BLaER1 treated with 17β-estradiol and CSF1 and Interleukin-3, amounts not matched to agents 10 nM and 100 nM (cell line): ENCODE results near the gene SYK.
A peak's percentile ranks its signal among the peaks of the same experiment; 100 is the strongest.

Experiments
- H3K27ac ChIP-seq, 11 experiments: shearing (Covaris generic); formaldehyde crosslinking; 2 replicates each; pipeline ENCODE4 v1.8.1; 2022
- H3K27me3 ChIP-seq, 11 experiments: shearing (Covaris generic); formaldehyde crosslinking; 2 replicates each; pipeline ENCODE4 v1.8.1; 2022
- H3K36me3 ChIP-seq, 11 experiments: shearing (Covaris generic); formaldehyde crosslinking; 2 replicates each; pipeline ENCODE4 v1.8.1; 2022
- H3K4me1 ChIP-seq, 10 experiments: shearing (Covaris generic); formaldehyde crosslinking; 2 replicates each; pipeline ENCODE4 v1.8.1; 2022
- H3K4me2 ChIP-seq, 11 experiments: shearing (Covaris generic); formaldehyde crosslinking; 2 replicates each; pipeline ENCODE4 v1.8.1; 2022
- H3K4me3 ChIP-seq, 10 experiments: shearing (Covaris generic); formaldehyde crosslinking; 2 replicates each; pipeline ENCODE4 v1.8.1; 2022
- H3K9ac ChIP-seq, 11 experiments: shearing (Covaris generic); formaldehyde crosslinking; 2 replicates each; pipeline ENCODE4 v1.8.1; 2022
- H3K9me3 ChIP-seq, 11 experiments: shearing (Covaris generic); formaldehyde crosslinking; replicated peaks in 1 of 11; 2 replicates each; pipeline ENCODE4 v1.8.1; 2022
- H4K20me1 ChIP-seq, 11 experiments: shearing (Covaris generic); formaldehyde crosslinking; 2 replicates each; pipeline ENCODE4 v1.8.1; 2022
- Cebpa-rat ChIP-seq, 11 experiments: shearing (Covaris generic); IDR thresholded peaks; 2 replicates each; pipeline ENCODE4 v1.8.1; 2022

SYK gene

DNA sequence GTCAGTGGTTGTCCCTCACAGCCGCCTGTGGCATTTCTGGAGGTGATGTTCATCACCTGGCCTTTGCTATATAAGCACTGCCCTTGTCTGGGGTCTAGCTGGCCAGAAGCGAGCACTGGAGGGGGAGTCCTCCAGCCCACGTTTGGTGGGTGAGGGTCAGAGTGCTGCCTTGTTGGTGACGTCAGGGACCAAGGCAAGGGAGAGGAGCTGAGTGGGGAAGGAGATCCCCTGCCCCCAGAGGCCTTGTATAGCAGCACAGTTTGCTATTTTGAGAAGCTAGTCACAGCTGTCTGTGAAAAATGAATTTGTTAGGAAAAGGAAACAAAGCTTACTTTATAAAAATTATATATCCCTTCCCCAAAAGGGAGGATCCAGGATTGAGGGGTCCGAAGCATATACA is 49.8 kb downstream of the SYK start:
- Histone ChIP-seq H4K20me1 (peaks cover 0 to 95% (median 0%) of the 10 kb centered on the region in 11 experiments; a peak in 8 of 22 replicates), H3K4me1 (peaks cover 0 to 21% (median 16%) of the 10 kb centered on the region in 10 experiments; a peak in 13 of 20 replicates), H3K4me3 (no peak overlapping the region), H3K4me2 (peak overlapping the region in 6 of 11 experiments; percentile 4 to 57 (median 23); a peak in 8 of 22 replicates), H3K36me3 (peaks cover 58 to 96% (median 81%) of the 10 kb centered on the region in 11 experiments), H3K27me3 (no peaks in the 10 kb centered on the region), H3K9ac (no peak overlapping the region), H3K27ac (no peak overlapping the region), H3K9me3 (no peaks in the 10 kb centered on the region)
- TF ChIP-seq Cebpa-rat (IDR thresholded peaks at IDR 0.05), result no peak

DNA sequence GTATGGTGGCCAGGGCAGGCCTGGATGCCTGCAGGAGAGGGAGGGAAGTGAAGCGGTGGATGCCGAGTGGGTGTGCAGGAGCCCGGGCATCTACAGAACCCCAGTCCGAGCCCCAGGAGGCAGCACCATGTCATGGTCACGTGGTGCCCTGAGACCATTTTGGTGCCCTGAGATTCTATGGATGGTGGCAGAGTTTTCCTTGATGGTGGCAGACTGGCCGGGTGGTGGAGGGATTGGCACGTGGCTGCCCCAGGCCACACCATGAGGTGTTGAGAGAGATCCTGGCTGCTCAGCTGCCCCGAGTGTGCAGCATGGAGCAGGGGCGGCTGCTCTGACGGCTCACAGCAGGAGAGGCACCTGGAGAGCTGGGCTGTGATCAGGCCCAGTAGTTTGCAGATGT is 52.3 kb downstream of the SYK start:
- Histone ChIP-seq H3K36me3 (peaks cover 36 to 96% (median 70%) of the 10 kb centered on the region in 11 experiments), H3K27ac (no peak overlapping the region), H3K4me1 (peaks cover 11 to 44% (median 38%) of the 10 kb centered on the region in 10 experiments; a peak in 18 of 20 replicates), H3K4me2 (peak overlapping the region in 2 of 11 experiments; percentile 2 to 6; a peak in 4 of 22 replicates), H3K4me3 (no peak overlapping the region), H3K27me3 (no peaks in the 10 kb centered on the region), H4K20me1 (peaks cover 0 to 95% (median 5%) of the 10 kb centered on the region in 11 experiments; a peak in 9 of 22 replicates), H3K9ac (no peak overlapping the region), H3K9me3 (no peaks in the 10 kb centered on the region)
- TF ChIP-seq Cebpa-rat (IDR thresholded peaks at IDR 0.05), result no peak

- peaks cover 19 to 49% (median 40%) of the 10 kb centered on the region in 10 experiments for H3K4me1 ChIP-seq
- H3K27me3 ChIP-seq, result no peaks in the 10 kb centered on the region
- no peaks in the 10 kb centered on the region for H3K9me3 ChIP-seq
- TF ChIP-seq Cebpa-rat (IDR thresholded peaks at IDR 0.05), result no peak
- no peak overlapping the region for H3K9ac ChIP-seq
- H3K4me3 ChIP-seq, result no peak overlapping the region
- H3K4me2 ChIP-seq, result peak overlapping the region in 2 of 11 experiments; percentile 2 to 6; a peak in 4 of 22 replicates
- H3K36me3 ChIP-seq, result peaks cover 36 to 96% (median 70%) of the 10 kb centered on the region in 11 experiments
- H4K20me1 ChIP-seq, result peaks cover 0 to 95% (median 5%) of the 10 kb centered on the region in 11 experiments; a peak in 9 of 22 replicates
- H3K27ac ChIP-seq, result no peak overlapping the region
Measured at GRCh38 chr9:90854637-90855175, 53.1 kb downstream of the SYK start.

- peaks cover 25 to 53% (median 42%) of the 10 kb centered on the region in 10 experiments for H3K4me1 ChIP-seq
- no peak overlapping the region for H3K27ac ChIP-seq
- H3K9me3 ChIP-seq, result no peaks in the 10 kb centered on the region
- no peaks in the 10 kb centered on the region for H3K27me3 ChIP-seq
- peaks cover 38 to 96% (median 71%) of the 10 kb centered on the region in 11 experiments for H3K36me3 ChIP-seq
- H3K9ac ChIP-seq, result no peak overlapping the region
- peaks cover 0 to 95% (median 5%) of the 10 kb centered on the region in 11 experiments; a peak in 9 of 22 replicates for H4K20me1 ChIP-seq
- no peak for TF ChIP-seq Cebpa-rat (IDR thresholded peaks at IDR 0.05)
- H3K4me2 ChIP-seq, result no peak overlapping the region
- no peak overlapping the region for H3K4me3 ChIP-seq
Measured at GRCh38 chr9:90855208-90855902, 53.7 kb downstream of the SYK start.

DNA sequence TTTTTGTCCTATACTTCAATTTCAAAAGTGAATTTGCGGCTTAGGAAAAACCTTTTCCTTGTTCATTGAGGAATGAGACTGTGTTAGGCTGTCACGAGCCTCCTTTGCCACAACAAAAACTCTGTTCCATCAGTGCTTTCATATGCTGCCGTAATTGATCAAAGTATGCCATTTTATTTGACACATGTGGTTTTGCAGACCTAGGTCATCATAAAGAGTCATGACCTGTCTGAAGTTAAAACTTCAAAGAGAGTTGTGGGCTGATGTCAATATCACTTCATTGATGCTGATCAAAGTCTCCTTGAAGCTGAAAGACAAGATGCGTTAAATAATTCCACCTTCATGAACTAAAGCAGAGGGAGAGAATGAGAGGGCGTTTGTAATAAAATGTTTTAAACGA is 55.5 kb downstream of the SYK start:
- H3K4me3 ChIP-seq, result no peak overlapping the region
- peaks cover 44 to 95% (median 71%) of the 10 kb centered on the region in 11 experiments for H3K36me3 ChIP-seq
- H3K4me2 ChIP-seq, result peak overlapping the region in 6 of 11 experiments; percentile 2 to 71 (median 58); a peak in 9 of 22 replicates
- H3K27me3 ChIP-seq, result no peaks in the 10 kb centered on the region
- H4K20me1 ChIP-seq, result peaks cover 0 to 95% (median 5%) of the 10 kb centered on the region in 11 experiments; a peak in 10 of 22 replicates
- no peak overlapping the region for H3K27ac ChIP-seq
- TF ChIP-seq Cebpa-rat (IDR thresholded peaks at IDR 0.05), result no peak
- H3K9ac ChIP-seq, result no peak overlapping the region
- peaks cover 37 to 58% (median 45%) of the 10 kb centered on the region in 10 experiments for H3K4me1 ChIP-seq
- H3K9me3 ChIP-seq, result no peaks in the 10 kb centered on the region

DNA sequence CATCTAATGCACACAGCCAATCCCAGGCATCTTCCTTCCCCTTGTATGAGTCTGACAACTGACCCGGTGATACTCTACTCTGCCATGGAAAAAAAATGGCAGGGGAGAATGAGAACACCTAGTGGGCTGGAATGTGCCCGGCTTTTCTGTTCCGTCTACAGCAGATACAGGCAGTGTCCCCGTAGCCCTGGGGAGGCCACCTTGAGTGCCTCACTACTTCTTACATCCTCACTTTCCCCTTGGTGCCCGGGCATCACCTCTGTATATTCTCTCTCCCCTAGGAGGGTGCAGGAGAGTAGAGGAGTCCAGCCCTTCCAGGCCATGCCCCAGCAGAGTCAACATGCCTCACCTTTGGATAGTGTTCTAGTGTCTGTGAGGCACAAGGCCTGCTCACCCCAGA is 56.2 kb downstream of the SYK start:
- Histone ChIP-seq H4K20me1 (peaks cover 0 to 95% (median 5%) of the 10 kb centered on the region in 11 experiments; a peak in 10 of 22 replicates), H3K27ac (peak overlapping the region in 1 of 11 experiments; percentile 14; a peak in 1 of 22 replicates), H3K9ac (no peak overlapping the region), H3K36me3 (peaks cover 44 to 95% (median 71%) of the 10 kb centered on the region in 11 experiments), H3K4me3 (no peak overlapping the region), H3K9me3 (no peaks in the 10 kb centered on the region), H3K4me1 (peaks cover 37 to 61% (median 48%) of the 10 kb centered on the region in 10 experiments), H3K27me3 (no peaks in the 10 kb centered on the region), H3K4me2 (peak overlapping the region in 8 of 11 experiments; percentile 17 to 71 (median 54); a peak in 15 of 22 replicates)
- no peak for TF ChIP-seq Cebpa-rat (IDR thresholded peaks at IDR 0.05)

DNA sequence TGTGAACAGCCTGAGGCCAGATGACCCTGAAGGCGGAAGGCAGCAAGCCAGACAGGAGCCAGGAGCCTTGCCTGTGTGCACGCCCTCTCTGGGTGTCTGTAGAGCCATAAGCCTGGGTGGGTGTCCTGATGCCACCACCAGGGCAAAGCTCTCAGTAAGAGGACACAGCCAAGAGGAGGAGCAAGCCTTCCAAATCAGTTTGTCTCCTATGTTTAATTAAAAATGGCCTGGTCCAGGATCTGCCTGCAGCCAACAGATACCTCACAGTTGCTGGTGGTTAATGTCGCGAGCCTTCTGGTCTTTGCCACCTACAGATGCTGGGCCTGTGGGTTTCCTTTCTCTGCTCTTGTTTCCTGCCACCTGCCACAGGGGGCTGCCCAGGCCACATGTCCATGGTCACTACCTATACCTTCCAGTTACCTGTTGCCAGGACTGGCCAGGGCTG is 56.9 kb downstream of the SYK start:
- peaks cover 47 to 97% (median 74%) of the 10 kb centered on the region in 11 experiments for H3K36me3 ChIP-seq
- no peak for TF ChIP-seq Cebpa-rat (IDR thresholded peaks at IDR 0.05)
- H4K20me1 ChIP-seq, result peaks cover 0 to 98% (median 5%) of the 10 kb centered on the region in 11 experiments; a peak in 10 of 22 replicates
- no peak overlapping the region for H3K4me3 ChIP-seq
- H3K27me3 ChIP-seq, result no peaks in the 10 kb centered on the region
- H3K9me3 ChIP-seq, result no peaks in the 10 kb centered on the region
- H3K4me2 ChIP-seq, result peak overlapping the region in 9 of 11 experiments; percentile 17 to 71 (median 51); a peak in 16 of 22 replicates
- peak overlapping the region in 1 of 11 experiments; percentile 14; a peak in 1 of 22 replicates for H3K27ac ChIP-seq
- H3K4me1 ChIP-seq, result peaks cover 39 to 62% (median 48%) of the 10 kb centered on the region in 10 experiments
- no peak overlapping the region for H3K9ac ChIP-seq

DNA sequence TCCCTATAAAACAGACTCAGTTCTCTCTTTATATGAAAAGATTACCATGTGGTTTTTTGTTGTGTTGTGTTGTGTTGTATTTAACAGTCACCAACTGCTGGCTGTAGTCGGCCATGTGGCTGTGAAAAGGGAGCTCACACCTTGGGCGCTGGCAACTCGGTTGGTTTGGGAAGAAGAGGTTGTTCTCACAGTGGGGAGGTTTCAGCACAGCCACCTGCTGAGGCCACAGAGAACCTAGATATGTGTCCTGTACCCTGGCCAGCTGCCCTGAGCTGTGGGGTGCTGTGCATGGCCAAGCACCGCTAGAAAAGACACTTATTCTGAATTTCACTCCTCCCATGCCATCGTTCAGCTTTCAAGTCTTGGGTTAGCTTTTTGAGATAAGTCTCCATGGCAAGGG is 58.8 kb downstream of the SYK start:
- no peak for TF ChIP-seq Cebpa-rat (IDR thresholded peaks at IDR 0.05)
- peak overlapping the region in 9 of 11 experiments; percentile 9 to 84 (median 60); a peak in 15 of 22 replicates for H3K4me2 ChIP-seq
- no peaks in the 10 kb centered on the region for H3K27me3 ChIP-seq
- H3K9ac ChIP-seq, result no peak overlapping the region
- peak overlapping the region in 6 of 11 experiments; percentile 9 to 45 (median 39); a peak in 7 of 22 replicates for H3K27ac ChIP-seq
- no peak overlapping the region for H3K4me3 ChIP-seq
- peaks cover 61 to 100% (median 81%) of the 10 kb centered on the region in 11 experiments for H3K36me3 ChIP-seq
- peaks cover 51 to 71% (median 57%) of the 10 kb centered on the region in 10 experiments for H3K4me1 ChIP-seq
- no peaks in the 10 kb centered on the region for H3K9me3 ChIP-seq
- peaks cover 0 to 100% (median 5%) of the 10 kb centered on the region in 11 experiments; a peak in 11 of 22 replicates for H4K20me1 ChIP-seq
